ENCODE measurements around the gene DPP9. TPM values are rescaled to one million over a fixed set of nuclear protein-coding genes. Genes with fewer than 3 reads are reported as not detected.

DPP9 gene
- total and polyA plus RNA-seq, 2 of the 4 experiments (the other 2 are of a cell fraction), result 12.4 to 33.0 TPM

- H2BK5ac ChIP-seq (ENCODE audit: low read depth, low read length, poor library complexity, severe bottlenecking), result no peak overlapping the region
- no peaks in the 10 kb centered on the region for H3K79me1 ChIP-seq (ENCODE audit: low read depth in 1 of 2, low read length in 2 of 2)
- in situ Hi-C loops (cut with MboI; ENCODE audit: low sequenced_read_pairs) (loop anchor here (5.0 kb wide), 1 partner anchor 60 kb away; the partner anchor contains the start of gene FEM1A), dilution Hi-C loops (cut with HindIII; ENCODE audit: low sequenced_read_pairs, unreplicated experiment) (no loop called here), intact Hi-C loops (cut with micrococcal nuclease) (loop anchor here (1.0 to 10.0 kb wide), 4 partner anchors 59 to 302 kb away; partner anchors contain the start of gene FEM1A)
- peak overlapping the region; percentile 87 for H2AFZ ChIP-seq (replicated peaks; ENCODE audit: low read length, poor library complexity)
- no peaks in the 10 kb centered on the region for H3K36me3 ChIP-seq (ENCODE audit: control insufficient read depth, insufficient read depth, low read length)
- no peak overlapping the region for H3K4me3 ChIP-seq (ENCODE audit: insufficient read depth, low read depth, low read length)
- H3K9me3 ChIP-seq (ENCODE audit: control insufficient read depth, insufficient read depth, low read length), result no peaks in the 10 kb centered on the region
- DNase-seq (peak; percentile 57), ATAC-seq (ENCODE audit: low read depth) (peak; percentile 98)
- 44% methylated on average over 1 of the region's 8 CpGs; no CpG with 5 or more reads in 1 of the 2 experiments for WGBS, 2 experiments (ENCODE audit: extremely low coverage in 2 of 2, insufficient read length in 1 of 2)
- H3K14ac ChIP-seq (replicated peaks; ENCODE audit: low read depth, low read length), result no peak overlapping the region
- H3K23ac ChIP-seq (ENCODE audit: low read depth, low read length), result no peak overlapping the region
- no peak overlapping the region for H3K56ac ChIP-seq (ENCODE audit: extremely low read depth, insufficient read depth, low read length)
- no peak overlapping the region for H3K4ac ChIP-seq (ENCODE audit: low read depth, low read length)
- no peak overlapping the region for H3K27ac ChIP-seq (ENCODE audit: insufficient read depth, low read length)
- BruUV-seq (replicated peaks), result no TSS peak
- H2AK9ac ChIP-seq (replicated peaks; ENCODE audit: low read depth, low read length, poor library complexity), result peak overlapping the region; percentile 23
- H2BK120ac ChIP-seq (ENCODE audit: low read depth, low read length), result no peak overlapping the region
- H4K5ac ChIP-seq (ENCODE audit: low read depth, low read length), result no peak overlapping the region
- no peak overlapping the region for H3K9ac ChIP-seq (ENCODE audit: low read depth, low read length)
- POLR2A ChIA-PET (ENCODE audit: unreplicated experiment), result no interaction called here
- CTCF ChIA-PET, result interaction anchor here (2.6 kb wide), 1 partner anchor 58 kb away, joined by 17 read pairs; the partner anchor contains the start of gene FEM1A
- no peak overlapping the region for H2AK5ac ChIP-seq (ENCODE audit: low read depth, low read length)
- H3K4me1 ChIP-seq (ENCODE audit: control insufficient read depth, insufficient read depth, low read length), result peaks cover 2% of the 10 kb centered on the region; the same call in 1 of the 2 replicates
- TF ChIP-seq SMC3 (IDR thresholded peaks at IDR 0.05; ENCODE audit: low read depth, low read length), result peak; percentile 81
- no peak for TF ChIP-seq FOS (IDR thresholded peaks at IDR 0.05; ENCODE audit: low read depth, low read length)
- TF ChIP-seq MAFK (IDR thresholded peaks at IDR 0.05; ENCODE audit: low read depth, low read length), result no peak
- no peak for TF ChIP-seq NFE2L2 (IDR thresholded peaks at IDR 0.05; ENCODE audit: low read depth, low read length)
- TF ChIP-seq POLR2A (IDR thresholded peaks at IDR 0.05; ENCODE audit: low read depth, low read length), result 0 out of 2 replicates have a peak, but pooled peaks have one; percentile 34
- peak; percentile 93 for TF ChIP-seq RAD21 (IDR thresholded peaks at IDR 0.05; ENCODE audit: low read length)
- TF ChIP-seq CTCF (conservative IDR thresholded peaks at IDR 0.05; ENCODE audit: low read depth, low read length), result peak; percentile 95
- H4K20me1 ChIP-seq (ENCODE audit: insufficient read depth, low read length), result no peaks in the 10 kb centered on the region
- no peak overlapping the region for H4K91ac ChIP-seq (ENCODE audit: insufficient read depth, low read depth, low read length)
- no peaks in the 10 kb centered on the region for H3K9me1 ChIP-seq (ENCODE audit: insufficient read depth, low read length)
- peaks cover 11% of the 10 kb centered on the region for H3K27me3 ChIP-seq (ENCODE audit: control insufficient read depth, insufficient read depth, low read length)
- H4K8ac ChIP-seq (ENCODE audit: low read depth in 2 of 2, low read length in 2 of 2), result no peak overlapping the region
- H3K18ac ChIP-seq (ENCODE audit: low read depth, low read length), result no peak overlapping the region
- no peak overlapping the region for H2BK20ac ChIP-seq (ENCODE audit: low read depth, low read length)
- no peak overlapping the region for H2BK15ac ChIP-seq (ENCODE audit: low read depth, low read length)
- H3K4me2 ChIP-seq (ENCODE audit: low read depth, low read length), result peak overlapping the region; percentile 80
These were observed 9.1 kb upstream of the DPP9 start for GRCh38 chr19:4732680-4733114.

All from IMR-90 (cell line).